Osteocyte (in vitro differentiated cells): ENCODE data around the gene HMX3. TPM values are rescaled to one million over a fixed set of nuclear protein-coding genes. Genes with fewer than 3 reads are reported as not detected.
A peak's percentile ranks its signal among the peaks of the same experiment; 100 is the strongest.

Experiments used
- DNase-seq: peaks from one replicate; pipeline ENCODE4 v3.0.0; 2021; ENCODE audit warnings: mixed read lengths; ENCODE audit not compliant: unreplicated experiment; ENCODE audit errors: extremely low spot score
- H3K27ac Mint-ChIP-seq: one replicate; pipeline ENCODE4 v1.8.0; 2021; ENCODE audit warnings: mild to moderate bottlenecking, mixed read lengths; ENCODE audit not compliant: unreplicated experiment
- H3K27me3 Mint-ChIP-seq: one replicate; pipeline ENCODE4 v1.8.0; 2021; ENCODE audit warnings: mixed read lengths; ENCODE audit not compliant: unreplicated experiment
- H3K36me3 Mint-ChIP-seq: one replicate; pipeline ENCODE4 v1.8.0; 2021; ENCODE audit warnings: mixed read lengths; ENCODE audit not compliant: unreplicated experiment
- H3K4me1 Mint-ChIP-seq: one replicate; pipeline ENCODE4 v1.8.0; 2021; ENCODE audit warnings: mixed read lengths; ENCODE audit not compliant: unreplicated experiment
- H3K4me3 Mint-ChIP-seq: one replicate; pipeline ENCODE4 v1.8.0; 2021; ENCODE audit warnings: mild to moderate bottlenecking, moderate library complexity, mixed read lengths; ENCODE audit not compliant: unreplicated experiment
- H3K9me3 Mint-ChIP-seq: one replicate; pipeline ENCODE4 v1.8.0; 2021; ENCODE audit warnings: mixed read lengths; ENCODE audit not compliant: unreplicated experiment
- total RNA-seq: library from RNA; stranded (reverse); gene quantifications from 2 replicates; pipeline ENCODE4 v1.2.1, GENCODE V29; 2021
- TF ChIP-seq, protein P1 (sequence below): fragments of 200-600 bp; sonication (generic); IDR thresholded peaks from 2 replicates; pipeline ENCODE4 v1.5.0; 2021; ENCODE audit warnings: antibody characterized with exemption, mild to moderate bottlenecking, moderate library complexity

The HMX3 gene
- total RNA-seq, 1 donor from 2014 or later, result not detected

- Mint-ChIP-seq H3K36me3 (peaks cover 2% of the 10 kb centered on the region), H3K27me3 (peaks cover 52% of the 10 kb centered on the region)
- peak; percentile 36 for DNase-seq
These were observed 14.7 kb downstream of the HMX3 start for GRCh38 chr10:123150271-123150985.

GRCh38 chr10:123150986-123151736 is 15.4 kb downstream of the HMX3 start:
- TF ChIP-seq, protein P1, sequence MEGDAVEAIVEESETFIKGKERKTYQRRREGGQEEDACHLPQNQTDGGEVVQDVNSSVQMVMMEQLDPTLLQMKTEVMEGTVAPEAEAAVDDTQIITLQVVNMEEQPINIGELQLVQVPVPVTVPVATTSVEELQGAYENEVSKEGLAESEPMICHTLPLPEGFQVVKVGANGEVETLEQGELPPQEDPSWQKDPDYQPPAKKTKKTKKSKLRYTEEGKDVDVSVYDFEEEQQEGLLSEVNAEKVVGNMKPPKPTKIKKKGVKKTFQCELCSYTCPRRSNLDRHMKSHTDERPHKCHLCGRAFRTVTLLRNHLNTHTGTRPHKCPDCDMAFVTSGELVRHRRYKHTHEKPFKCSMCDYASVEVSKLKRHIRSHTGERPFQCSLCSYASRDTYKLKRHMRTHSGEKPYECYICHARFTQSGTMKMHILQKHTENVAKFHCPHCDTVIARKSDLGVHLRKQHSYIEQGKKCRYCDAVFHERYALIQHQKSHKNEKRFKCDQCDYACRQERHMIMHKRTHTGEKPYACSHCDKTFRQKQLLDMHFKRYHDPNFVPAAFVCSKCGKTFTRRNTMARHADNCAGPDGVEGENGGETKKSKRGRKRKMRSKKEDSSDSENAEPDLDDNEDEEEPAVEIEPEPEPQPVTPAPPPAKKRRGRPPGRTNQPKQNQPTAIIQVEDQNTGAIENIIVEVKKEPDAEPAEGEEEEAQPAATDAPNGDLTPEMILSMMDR, result no peak
- H3K4me1 Mint-ChIP-seq, result peaks cover 37% of the 10 kb centered on the region
- no peak overlapping the region for H3K27ac Mint-ChIP-seq
- peaks cover 46% of the 10 kb centered on the region for H3K27me3 Mint-ChIP-seq
- DNase-seq, result no peak
- no peaks in the 10 kb centered on the region for H3K9me3 Mint-ChIP-seq
- H3K36me3 Mint-ChIP-seq, result peaks cover 4% of the 10 kb centered on the region
- H3K4me3 Mint-ChIP-seq, result peak overlapping the region; percentile 52

More at GRCh38 chr10:123150271-123150985, 14.7 kb downstream of the HMX3 start:
- TF ChIP-seq, protein P1, result no peak
- Mint-ChIP-seq H3K4me3 (peak overlapping the region; percentile 75), H3K9me3 (no peaks in the 10 kb centered on the region), H3K27ac (no peak overlapping the region), H3K4me1 (peaks cover 30% of the 10 kb centered on the region)

DNA sequence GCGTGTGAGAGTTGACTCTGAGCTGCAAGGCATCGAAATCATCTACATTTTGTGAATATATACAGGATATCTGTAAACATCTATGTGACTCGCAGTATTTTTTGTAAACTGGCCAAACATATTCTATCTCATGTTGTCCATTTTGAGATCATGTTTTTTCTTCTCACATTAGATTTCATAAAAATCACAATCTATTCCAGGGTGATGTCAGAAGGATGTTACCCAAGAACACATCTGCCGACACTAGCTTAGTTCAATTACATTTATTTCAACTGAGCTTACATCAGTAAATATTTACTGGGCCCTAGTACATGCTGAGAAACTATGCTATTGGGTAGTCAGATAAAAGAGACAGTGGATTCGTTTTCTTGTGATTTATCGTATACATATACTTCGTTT is 16.0 kb downstream of the HMX3 start:
- Mint-ChIP-seq H3K27ac (no peak overlapping the region), H3K9me3 (no peaks in the 10 kb centered on the region), H3K4me1 (peaks cover 40% of the 10 kb centered on the region), H3K4me3 (no peak overlapping the region), H3K27me3 (peaks cover 42% of the 10 kb centered on the region), H3K36me3 (peaks cover 7% of the 10 kb centered on the region)
- no peak for DNase-seq
- TF ChIP-seq, protein P1, result no peak

DNA sequence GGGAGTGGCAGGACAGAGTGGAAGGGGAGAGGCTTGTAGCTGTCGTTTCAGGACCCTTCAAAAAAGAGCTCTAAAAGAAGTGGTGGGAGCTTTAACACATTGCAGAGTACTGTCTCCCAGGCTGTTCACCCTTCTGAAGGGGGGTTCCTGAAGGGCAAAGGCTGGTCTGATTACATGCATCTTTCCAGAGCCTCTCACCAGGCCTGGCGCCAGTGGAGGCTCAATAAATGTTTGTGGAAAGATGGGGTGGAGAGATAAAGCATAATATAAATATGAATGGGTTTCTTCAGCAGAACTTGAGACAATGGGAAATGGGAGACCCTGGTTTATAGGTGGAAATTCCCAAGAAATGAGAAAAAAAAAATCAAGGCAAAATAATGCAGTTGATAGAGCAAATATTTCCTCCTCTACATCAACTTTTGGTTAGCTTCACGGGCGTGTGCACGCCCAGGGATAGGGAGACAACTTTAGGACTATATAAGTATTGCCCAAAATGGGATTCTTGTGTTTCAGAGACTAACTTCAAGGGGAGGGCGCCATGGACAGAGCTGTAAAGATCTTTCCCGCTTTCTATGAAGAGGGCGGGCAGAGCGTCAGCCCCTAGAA is 17.8 kb downstream of the HMX3 start:
- Mint-ChIP-seq H3K36me3 (peaks cover 21% of the 10 kb centered on the region), H3K27ac (no peak overlapping the region), H3K4me3 (peak overlapping the region; percentile 100), H3K4me1 (peaks cover 52% of the 10 kb centered on the region), H3K27me3 (peaks cover 35% of the 10 kb centered on the region), H3K9me3 (no peaks in the 10 kb centered on the region)
- TF ChIP-seq, protein P1, result no peak
- DNase-seq, result no peak
